Stimulated activated CD8-positive, alpha-beta memory T cell treated with anti-CD3 and anti-CD28 coated beads, Interleukin-12 subunit alpha, Interleukin-12 subunit beta, amount 100 ng/mL, for 24 hours (primary cell): Measurements from ENCODE around the gene TLE4.
"Not testable (repeated sequence)": the region's sequence is repeated elsewhere in the genome, so short reads cannot be mapped to it uniquely, and the experiment has no call there.

Experiments
- DNase-seq: peaks from one replicate; pipeline ENCODE4 v3.0.0-alpha.2; 2020; ENCODE audit errors: extremely low read depth

The TLE4 gene

GRCh38 chr9:79735023-79735779 is 163.4 kb downstream of the TLE4 start:
- DNase-seq: no peak

GRCh38 chr9:79736051-79736450 is 164.3 kb downstream of the TLE4 start:
- no peak for DNase-seq

- no peak for DNase-seq
These were observed 169.6 kb downstream of the TLE4 start for GRCh38 chr9:79741381-79741780.

GRCh38 chr9:79742110-79742721 is 170.5 kb downstream of the TLE4 start:
- no peak for DNase-seq

GRCh38 chr9:79744521-79744920 is 172.8 kb downstream of the TLE4 start:
- DNase-seq: no peak

GRCh38 chr9:79745752-79746336 is 174.1 kb downstream of the TLE4 start:
- DNase-seq: no peak

GRCh38 chr9:79751895-79752466 is 180.2 kb downstream of the TLE4 start:
- DNase-seq: not testable (repeated sequence)

GRCh38 chr9:79756414-79756813 is 184.6 kb downstream of the TLE4 start:
- DNase-seq: no peak

- DNase-seq: no peak
These were observed 185.3 kb downstream of the TLE4 start for GRCh38 chr9:79757074-79757473.

- DNase-seq: no peak
These were observed 186.3 kb downstream of the TLE4 start for GRCh38 chr9:79757881-79758669.

GRCh38 chr9:79759460-79759859 is 187.7 kb downstream of the TLE4 start:
- DNase-seq: no peak

GRCh38 chr9:79762070-79762469 is 190.3 kb downstream of the TLE4 start:
- DNase-seq: no peak

- no peak for DNase-seq
These were observed 192.0 kb downstream of the TLE4 start for GRCh38 chr9:79763671-79764285.

- no peak for DNase-seq
These were observed 192.6 kb downstream of the TLE4 start for GRCh38 chr9:79764374-79764773.

GRCh38 chr9:79765466-79765865 is 193.7 kb downstream of the TLE4 start:
- DNase-seq: no peak

- no peak for DNase-seq
These were observed 194.3 kb downstream of the TLE4 start for GRCh38 chr9:79766091-79766490.

GRCh38 chr9:79768194-79768593 is 196.4 kb downstream of the TLE4 start:
- DNase-seq: no peak

GRCh38 chr9:79769476-79770275 is 197.9 kb downstream of the TLE4 start:
- DNase-seq: no peak

- DNase-seq: no peak
These were observed 202.6 kb downstream of the TLE4 start for GRCh38 chr9:79774356-79774755.
